MM.1S (cell line): Measurements from ENCODE around the gene POLR2F.

Experiments used
- DNase-seq: peaks from one replicate; pipeline ENCODE4 v3.0.0-alpha.2; 2015
- H2AFZ ChIP-seq: fragments of 300-600 bp; sonication (generic); 2 replicates; pipeline ENCODE4 v1.6.0; 2016; ENCODE audit warnings: antibody characterized with exemption, low read length
- H3F3A ChIP-seq: fragments of 300-600 bp; sonication (generic); 2 replicates; pipeline ENCODE4 v1.6.1; 2016; ENCODE audit warnings: mild to moderate bottlenecking, antibody characterized with exemption, low read length, moderate library complexity, mixed read lengths; ENCODE audit not compliant: insufficient read depth
- H3K27ac ChIP-seq: fragments of 300-600 bp; sonication (generic); 2 replicates; pipeline ENCODE4 v1.5.1; 2016; ENCODE audit warnings: mild to moderate bottlenecking, low read length
- H3K27me3 ChIP-seq: fragments of 300-600 bp; sonication (generic); replicated peaks from 2 replicates; pipeline ENCODE4 v1.6.0; 2016; ENCODE audit warnings: low read length; ENCODE audit not compliant: insufficient read depth
- H3K36me3 ChIP-seq: fragments of 300-600 bp; sonication (generic); replicated peaks from 2 replicates; pipeline ENCODE4 v1.6.1; 2016; ENCODE audit warnings: mild to moderate bottlenecking, low read length, mixed read lengths; ENCODE audit not compliant: insufficient read depth
- H3K4me1 ChIP-seq: fragments of 300-600 bp; sonication (generic); 2 replicates; pipeline ENCODE4 v1.6.1; 2016; ENCODE audit warnings: low read length, mixed read lengths
- H3K4me2 ChIP-seq: fragments of 300-600 bp; sonication (generic); 2 replicates; pipeline ENCODE4 v1.6.0; 2016; ENCODE audit warnings: low read depth, low read length
- H3K4me3 ChIP-seq: fragments of 300-600 bp; sonication (generic); 2 replicates; pipeline ENCODE4 v1.5.1; 2016; ENCODE audit warnings: low read length, mixed read lengths
- H3K79me2 ChIP-seq: fragments of 300-600 bp; sonication (generic); 2 replicates; pipeline ENCODE4 v1.6.1; 2016; ENCODE audit warnings: mixed run types, low read length, mixed read lengths
- H3K9ac ChIP-seq: fragments of 300-600 bp; sonication (generic); 2 replicates; pipeline ENCODE4 v1.6.1; 2016; ENCODE audit warnings: low read length, mixed read lengths
- H3K9me2 ChIP-seq: fragments of 300-600 bp; sonication (generic); replicated peaks from 2 replicates; pipeline ENCODE4 v1.6.1; 2016; ENCODE audit warnings: mild to moderate bottlenecking, low read length, mixed read lengths; ENCODE audit not compliant: insufficient read depth
- H3K9me3 ChIP-seq: fragments of 300-600 bp; sonication (generic); replicated peaks from 2 replicates; pipeline ENCODE4 v1.6.1; 2016; ENCODE audit warnings: mild to moderate bottlenecking, low read length, mixed read lengths; ENCODE audit not compliant: insufficient read depth
- H4K20me1 ChIP-seq: fragments of 300-600 bp; sonication (generic); 2 replicates; pipeline ENCODE4 v1.6.1; 2016; ENCODE audit warnings: mild to moderate bottlenecking, low read length, moderate library complexity, mixed read lengths; ENCODE audit not compliant: insufficient read depth
- CTCF ChIP-seq: fragments of 300-600 bp; sonication (generic); IDR thresholded peaks from 2 replicates; pipeline ENCODE4 v1.5.1; 2016; ENCODE audit warnings: antibody characterized with exemption, low read length, mixed read lengths
- EZH2 ChIP-seq: fragments of 300-600 bp; sonication (generic); optimal IDR thresholded peaks from 2 replicates; pipeline ENCODE3; 2017; ENCODE audit warnings: low read depth, mild to moderate bottlenecking, antibody characterized with exemption, low read length, mixed read lengths
- EZH2phosphoT487 ChIP-seq: fragments of 300-600 bp; sonication (generic); IDR thresholded peaks from 2 replicates; pipeline ENCODE4 v1.6.1; 2018; ENCODE audit warnings: antibody characterized with exemption, low read length

The POLR2F gene

GRCh38 chr22:37996079-37996478, 42.6 kb downstream of the POLR2F start:
- Histone ChIP-seq H4K20me1 (no peaks in the 10 kb centered on the region), H3K27me3 (no peaks in the 10 kb centered on the region), H3K9me3 (no peaks in the 10 kb centered on the region), H3K4me3 (no peak overlapping the region), H3K36me3 (no peaks in the 10 kb centered on the region), H3K4me1 (no peaks in the 10 kb centered on the region), H3K4me2 (no peak overlapping the region), H3K9me2 (no peaks in the 10 kb centered on the region), H2AFZ (no peak overlapping the region), H3K9ac (no peak overlapping the region), H3K79me2 (no peaks in the 10 kb centered on the region), H3K27ac (no peak overlapping the region), H3F3A (no peaks in the 10 kb centered on the region)
- TF ChIP-seq CTCF (no peak), EZH2phosphoT487 (no peak), EZH2 (no peak)
- no peak for DNase-seq

- H3F3A ChIP-seq = no peaks in the 10 kb centered on the region
- no peaks in the 10 kb centered on the region for H3K4me1 ChIP-seq
- H3K9me3 ChIP-seq = no peaks in the 10 kb centered on the region
- H3K9ac ChIP-seq = no peak overlapping the region
- H3K4me3 ChIP-seq = no peak overlapping the region
- DNase-seq = no peak
- no peaks in the 10 kb centered on the region for H3K79me2 ChIP-seq
- no peak overlapping the region for H2AFZ ChIP-seq
- H3K36me3 ChIP-seq = no peaks in the 10 kb centered on the region
- TF ChIP-seq CTCF = no peak
- TF ChIP-seq EZH2phosphoT487 = no peak
- no peak for TF ChIP-seq EZH2
- H3K27me3 ChIP-seq = no peaks in the 10 kb centered on the region
- no peaks in the 10 kb centered on the region for H4K20me1 ChIP-seq
- H3K4me2 ChIP-seq = no peak overlapping the region
- no peak overlapping the region for H3K27ac ChIP-seq
- H3K9me2 ChIP-seq = no peaks in the 10 kb centered on the region
Observed at GRCh38 chr22:37996515-37997246, 43.2 kb downstream of the POLR2F start.

- DNase-seq = no peak
- Histone ChIP-seq H3K9ac (no peak overlapping the region), H3K27ac (no peak overlapping the region), H3F3A (no peaks in the 10 kb centered on the region), H3K27me3 (no peaks in the 10 kb centered on the region), H3K4me3 (no peak overlapping the region), H3K4me1 (no peaks in the 10 kb centered on the region), H3K36me3 (no peaks in the 10 kb centered on the region), H3K4me2 (no peak overlapping the region), H4K20me1 (no peaks in the 10 kb centered on the region), H2AFZ (no peak overlapping the region), H3K79me2 (no peaks in the 10 kb centered on the region), H3K9me3 (no peaks in the 10 kb centered on the region), H3K9me2 (no peaks in the 10 kb centered on the region)
- TF ChIP-seq EZH2phosphoT487 (no peak), CTCF (no peak), EZH2 (no peak)
Observed at GRCh38 chr22:37998543-37998942, 45.0 kb downstream of the POLR2F start.
